Naive thymus-derived CD8-positive, alpha-beta T cell (primary cell): ENCODE measurements around the gene AUTS2. TPM values are rescaled to one million over a fixed set of nuclear protein-coding genes. Genes with fewer than 3 reads are reported as not detected.
A peak's percentile ranks its signal among the peaks of the same experiment; 100 is the strongest.

Experiments used
- ATAC-seq, 2 donors: fragments of 150-1000 bp; cut with Tn5 transposase in 1 of 2; sonication (Bioruptor Pico), chemical (Tn5 transposase) in 1 of 2; 1 replicate in 1 of 2; 2 replicates in 1 of 2; pipeline ENCODE4 v1.10.0; 2021; ENCODE audit warnings: mild to moderate bottlenecking in 2 of 2, moderate library complexity in 2 of 2
- POLR2A ChIA-PET: fragments of 350-600 bp; sonication (Branson Sonifier 250); formaldehyde crosslinking; loops from one replicate; lab custom pipeline; 2021; ENCODE audit warnings: antibody characterized with exemption; lab: Charles Lee
- DNase-seq, 10 donors: peaks; one replicate each; pipeline versions ENCODE4 v3.0.0 to v3.0.0-alpha.2; 2020 to 2022
- H3K27ac Mint-ChIP-seq, 10 donors: one replicate each; pipeline ENCODE4 v1.8.0; 2020 to 2022; ENCODE audit warnings: mild to moderate bottlenecking in 10 of 10, mixed read lengths in 10 of 10, moderate library complexity in 4 of 10, inconsistent platforms in 1 of 10
- H3K27me3 Mint-ChIP-seq, 5 donors: one replicate each; pipeline ENCODE4 v1.8.0; 2021 to 2022; ENCODE audit warnings: mixed read lengths in 5 of 5
- H3K36me3 Mint-ChIP-seq, 3 donors: one replicate each; pipeline ENCODE4 v1.8.0; 2020 to 2022; ENCODE audit warnings: mixed read lengths in 3 of 3, mild to moderate bottlenecking in 2 of 3, inconsistent platforms in 1 of 3
- H3K4me1 Mint-ChIP-seq, 4 donors: one replicate each; pipeline ENCODE4 v1.8.0; 2021 to 2022; ENCODE audit warnings: mixed read lengths in 4 of 4
- H3K4me3 Mint-ChIP-seq, 10 donors: one replicate each; pipeline ENCODE4 v1.8.0; 2020 to 2022; ENCODE audit warnings: mild to moderate bottlenecking in 10 of 10, mixed read lengths in 10 of 10, moderate library complexity in 6 of 10, inconsistent platforms in 1 of 10
- H3K9me3 Mint-ChIP-seq, 9 donors: one replicate each; pipeline ENCODE4 v1.8.0; 2020 to 2022; ENCODE audit warnings: mixed read lengths in 9 of 9, mild to moderate bottlenecking in 3 of 9, inconsistent platforms in 1 of 9, moderate library complexity in 1 of 9
- polyA plus RNA-seq, 3 donors: library from polyadenylated mRNA; unstranded; fragments of 300-500 nt; fragmentation: Illumina TruSeq; gene quantifications; one replicate each; pipeline ENCODE4 v1.2.3, GENCODE V29; 2021
- total RNA-seq, 8 experiments: library from RNA in 2 of 8; stranded (reverse) in 2 of 8; gene quantifications; one replicate each; pipeline ENCODE4 v1.2.3 and lab custom pipeline; 2021 to 2026

The AUTS2 gene
- total and polyA plus RNA-seq, 5 experiments from 2014 or later = 0.36 to 4.6 (median 3.0) TPM

DNA sequence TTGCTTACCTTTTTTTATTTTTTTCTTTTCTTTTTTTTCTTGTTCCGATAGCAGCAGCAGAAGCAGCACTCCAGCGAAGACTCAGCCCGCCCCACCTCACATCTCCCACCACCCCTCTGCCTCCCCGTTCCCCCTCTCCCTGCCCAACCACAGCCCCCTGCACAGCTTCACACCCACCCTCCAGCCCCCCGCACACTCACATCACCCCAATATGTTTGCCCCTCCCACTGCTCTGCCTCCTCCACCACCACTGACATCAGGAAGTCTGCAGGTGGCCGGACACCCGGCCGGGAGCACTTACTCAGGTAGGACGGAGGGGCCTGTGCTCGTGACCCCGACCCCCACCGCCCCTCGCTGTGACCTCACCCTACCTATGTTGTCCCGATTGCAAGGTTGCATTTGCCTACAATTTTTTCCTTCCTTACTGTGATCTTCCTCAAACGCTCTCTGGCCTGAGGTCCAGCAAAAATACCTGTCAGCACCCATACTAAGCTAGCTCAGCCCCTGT, 1166.5 kb downstream of the AUTS2 start:
- Mint-ChIP-seq H3K27ac (peak overlapping the region in 4 of 10 donors; percentile 16 to 76 (median 66)), H3K27me3 (no peaks in the 10 kb centered on the region), H3K4me1 (peaks cover 0 to 4% (median 1%) of the 10 kb centered on the region in 4 donors), H3K9me3 (no peaks in the 10 kb centered on the region), H3K36me3 (no peaks in the 10 kb centered on the region), H3K4me3 (peak overlapping the region in 7 of 10 donors; percentile 30 to 84 (median 64))
- POLR2A ChIA-PET = no interaction called here
- ATAC-seq = no peak
- no peak for DNase-seq

DNA sequence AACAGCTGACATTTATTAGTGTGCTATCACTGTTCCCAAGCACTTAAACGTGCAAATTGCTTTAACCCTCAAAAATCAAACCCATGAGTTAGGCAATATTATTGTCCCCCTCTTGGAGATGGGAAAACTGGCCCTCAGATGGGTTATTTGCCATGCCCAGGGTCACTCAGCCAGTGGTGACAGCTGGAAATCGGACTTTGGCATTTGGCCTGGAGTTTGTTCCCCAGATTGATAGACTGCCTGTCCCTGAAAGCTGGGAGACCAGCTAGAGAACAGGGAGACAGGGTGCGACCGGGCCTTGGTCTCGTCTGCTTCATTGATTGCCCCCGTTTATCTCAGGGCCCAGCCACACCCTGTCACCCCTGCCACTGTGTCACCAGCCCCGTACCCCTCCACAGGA, 1167.4 kb downstream of the AUTS2 start:
- Mint-ChIP-seq H3K4me1 (peaks cover 0 to 4% (median 1%) of the 10 kb centered on the region in 4 donors), H3K36me3 (no peaks in the 10 kb centered on the region), H3K27ac (no peak overlapping the region), H3K9me3 (no peaks in the 10 kb centered on the region), H3K27me3 (no peaks in the 10 kb centered on the region), H3K4me3 (no peak overlapping the region)
- ATAC-seq (no peak), DNase-seq (no peak)
- POLR2A ChIA-PET = no interaction called here

DNA sequence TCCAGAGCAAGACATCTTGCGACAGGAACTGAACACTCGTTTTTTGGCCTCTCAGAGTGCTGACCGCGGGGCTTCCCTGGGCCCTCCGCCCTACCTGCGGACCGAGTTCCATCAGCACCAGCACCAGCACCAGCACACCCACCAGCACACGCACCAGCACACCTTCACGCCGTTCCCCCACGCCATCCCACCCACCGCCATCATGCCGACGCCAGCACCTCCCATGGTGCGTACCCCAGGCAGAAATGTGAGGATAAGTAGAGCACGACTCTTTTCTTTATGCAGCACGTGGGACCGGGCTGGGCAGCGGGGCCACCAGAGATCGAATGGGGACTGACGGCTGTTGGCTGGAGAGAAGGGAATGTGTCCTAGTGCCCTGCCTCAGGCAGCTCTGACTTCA, 1167.8 kb downstream of the AUTS2 start:
- H3K4me3 Mint-ChIP-seq = peak overlapping the region in 1 of 10 donors; percentile 14
- POLR2A ChIA-PET = no interaction called here
- peaks cover 0 to 4% (median 1%) of the 10 kb centered on the region in 4 donors for H3K4me1 Mint-ChIP-seq
- no peak overlapping the region for H3K27ac Mint-ChIP-seq
- no peaks in the 10 kb centered on the region for H3K36me3 Mint-ChIP-seq
- H3K9me3 Mint-ChIP-seq = no peaks in the 10 kb centered on the region
- DNase-seq = no peak
- ATAC-seq = no peak
- H3K27me3 Mint-ChIP-seq = no peaks in the 10 kb centered on the region

DNA sequence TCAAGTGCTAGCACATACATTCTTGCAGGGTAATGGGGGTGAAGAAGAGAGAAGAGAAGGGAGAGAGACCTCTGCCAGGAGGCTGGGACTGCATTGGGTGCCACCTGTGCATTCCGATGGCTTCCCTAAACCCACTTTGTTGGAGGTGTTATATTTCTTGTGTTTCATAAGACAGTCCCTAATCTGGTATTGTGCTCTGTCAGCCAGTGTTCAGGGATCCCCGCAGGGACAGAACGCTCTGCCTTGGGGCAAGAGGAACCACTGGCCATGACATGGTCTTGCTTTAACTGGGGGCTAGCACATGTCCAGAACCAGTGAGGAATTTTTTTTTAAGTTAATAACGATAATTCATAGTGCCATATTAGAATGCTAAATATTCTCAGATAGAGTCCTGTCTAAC, 1168.4 kb downstream of the AUTS2 start:
- no peak for DNase-seq
- Mint-ChIP-seq H3K27me3 (no peaks in the 10 kb centered on the region), H3K9me3 (no peaks in the 10 kb centered on the region), H3K36me3 (no peaks in the 10 kb centered on the region), H3K27ac (no peak overlapping the region), H3K4me1 (peaks cover 0 to 4% (median 1%) of the 10 kb centered on the region in 4 donors), H3K4me3 (no peak overlapping the region)
- no peak for ATAC-seq
- POLR2A ChIA-PET = no interaction called here

DNA sequence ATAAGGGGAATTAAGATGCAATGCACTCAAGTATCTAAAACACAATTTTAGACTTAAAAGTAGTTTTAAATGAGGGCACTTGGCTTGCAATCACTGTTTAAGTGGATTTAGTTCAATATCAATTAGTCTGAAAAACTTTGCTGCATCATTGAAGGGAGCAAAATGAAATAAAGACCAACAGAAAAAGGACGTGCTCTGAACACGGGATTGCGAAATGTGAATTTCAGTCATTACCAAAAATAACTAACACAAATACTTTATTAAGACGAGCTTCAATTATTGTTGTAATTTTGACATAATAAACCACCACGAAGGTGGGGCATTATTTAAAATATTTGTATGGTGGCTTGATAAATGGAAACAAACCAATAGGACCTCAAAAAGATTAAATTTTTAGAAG, 1171.9 kb downstream of the AUTS2 start:
- Mint-ChIP-seq H3K4me1 (no peaks in the 10 kb centered on the region), H3K27me3 (no peaks in the 10 kb centered on the region), H3K36me3 (no peaks in the 10 kb centered on the region), H3K27ac (no peak overlapping the region), H3K9me3 (no peaks in the 10 kb centered on the region), H3K4me3 (no peak overlapping the region)
- POLR2A ChIA-PET = no interaction called here
- DNase-seq = no peak
- ATAC-seq = no peak

DNA sequence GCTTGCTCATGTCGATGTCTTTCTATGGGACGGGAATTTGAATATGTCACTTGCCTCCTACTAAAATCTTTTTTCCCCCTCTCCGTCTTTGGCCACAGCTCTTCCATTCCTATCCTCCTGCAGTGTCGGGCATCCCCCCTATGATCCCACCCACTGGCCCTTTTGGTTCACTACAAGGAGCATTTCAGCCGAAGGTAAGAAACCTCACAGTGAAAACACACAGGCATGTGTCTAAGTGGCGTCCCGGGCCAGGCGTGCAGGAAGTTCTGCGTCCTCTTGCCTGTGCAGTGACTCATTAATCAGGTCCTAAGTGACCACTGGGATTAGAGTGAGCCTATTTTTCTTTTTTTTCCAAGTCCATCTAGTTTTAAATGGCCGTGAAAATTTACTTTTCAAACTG, 1173.2 kb downstream of the AUTS2 start:
- H3K36me3 Mint-ChIP-seq = no peaks in the 10 kb centered on the region
- H3K4me1 Mint-ChIP-seq = no peaks in the 10 kb centered on the region
- POLR2A ChIA-PET = no interaction called here
- H3K27ac Mint-ChIP-seq = no peak overlapping the region
- DNase-seq = no peak
- peaks cover 0 to 9% (median 0%) of the 10 kb centered on the region in 5 donors for H3K27me3 Mint-ChIP-seq
- no peaks in the 10 kb centered on the region for H3K9me3 Mint-ChIP-seq
- H3K4me3 Mint-ChIP-seq = no peak overlapping the region
- ATAC-seq = no peak

DNA sequence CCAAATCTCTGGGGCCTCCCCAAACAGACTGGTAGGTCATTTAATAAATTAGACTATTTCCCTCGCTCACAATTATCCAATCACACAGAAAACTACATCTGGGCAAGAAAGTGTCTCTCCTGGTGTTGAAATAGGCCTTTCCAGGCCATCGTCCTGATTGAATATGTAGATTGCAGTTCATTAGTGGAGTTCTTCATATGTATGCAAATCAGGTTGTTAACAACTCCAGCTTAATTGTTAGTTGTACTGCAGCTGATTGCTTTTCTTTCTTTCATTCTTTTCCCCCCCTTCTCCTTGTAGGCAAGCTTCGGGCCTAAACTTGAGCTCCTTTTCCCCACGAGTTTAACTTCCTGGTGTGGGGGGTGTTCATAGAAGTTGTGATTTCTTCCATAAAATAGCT, 1174.6 kb downstream of the AUTS2 start:
- DNase-seq (no peak), ATAC-seq (no peak)
- H3K4me1 Mint-ChIP-seq = peaks cover 0 to 5% (median under 1%) of the 10 kb centered on the region in 4 donors
- POLR2A ChIA-PET = no interaction called here
- H3K9me3 Mint-ChIP-seq = no peaks in the 10 kb centered on the region
- H3K27me3 Mint-ChIP-seq = peaks cover 0 to 10% (median 2%) of the 10 kb centered on the region in 5 donors
- H3K4me3 Mint-ChIP-seq = no peak overlapping the region
- H3K27ac Mint-ChIP-seq = no peak overlapping the region
- no peaks in the 10 kb centered on the region for H3K36me3 Mint-ChIP-seq

DNA sequence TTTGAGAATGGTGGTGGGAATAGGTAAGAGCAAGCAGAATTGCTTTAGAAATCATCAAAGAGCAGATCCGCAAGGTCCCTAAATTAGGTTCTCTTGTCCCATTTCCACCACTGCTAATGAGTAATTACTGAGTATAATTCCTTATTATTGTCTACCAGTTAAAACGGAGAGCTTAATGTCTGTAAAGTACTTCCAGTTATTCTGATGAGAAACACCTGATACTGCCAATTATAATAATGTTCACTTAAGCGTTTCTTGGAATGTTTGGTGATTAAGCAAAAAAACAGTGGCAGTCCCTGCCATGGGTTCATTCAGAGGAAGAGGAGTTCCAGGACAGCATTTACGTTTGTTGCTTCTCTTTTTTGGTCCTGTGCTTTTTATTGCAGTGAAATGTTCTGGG, 1175.1 kb downstream of the AUTS2 start:
- POLR2A ChIA-PET = no interaction called here
- Mint-ChIP-seq H3K27me3 (peaks cover 0 to 10% (median 2%) of the 10 kb centered on the region in 5 donors), H3K4me3 (no peak overlapping the region), H3K36me3 (no peaks in the 10 kb centered on the region), H3K27ac (no peak overlapping the region), H3K4me1 (peaks cover 0 to 6% (median 3%) of the 10 kb centered on the region in 4 donors), H3K9me3 (no peaks in the 10 kb centered on the region)
- no peak for DNase-seq
- no peak for ATAC-seq

DNA sequence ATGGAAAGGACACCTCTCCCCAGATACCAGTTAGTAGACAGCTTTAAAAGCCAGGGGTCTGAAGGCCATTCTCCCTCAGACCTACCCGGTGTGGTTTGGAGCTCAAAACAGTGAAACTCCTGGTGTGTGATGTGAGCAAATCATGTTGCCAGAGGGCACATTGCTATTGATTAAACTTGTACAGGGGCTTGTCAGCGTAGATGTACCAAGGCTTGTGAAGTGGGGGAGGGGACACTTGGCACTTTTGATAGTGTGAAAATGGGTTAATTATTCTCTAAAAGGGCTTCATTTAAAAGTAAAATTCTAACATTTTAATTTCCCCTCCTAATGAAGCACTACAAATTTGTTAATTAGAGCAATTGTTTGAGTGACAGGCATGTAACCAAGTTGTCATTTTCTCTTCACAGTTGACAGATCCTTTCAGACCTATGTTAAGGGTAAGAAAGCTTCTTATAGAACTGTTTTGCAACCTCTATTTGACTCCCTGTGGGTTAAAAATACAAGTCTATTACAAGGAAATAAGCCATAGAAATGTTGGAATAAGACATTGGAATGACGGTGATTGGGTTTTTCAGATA, 1176.8 kb downstream of the AUTS2 start:
- Mint-ChIP-seq H3K4me1 (peaks cover 2 to 16% (median 6%) of the 10 kb centered on the region in 4 donors), H3K9me3 (no peaks in the 10 kb centered on the region), H3K4me3 (no peak overlapping the region), H3K27ac (peak overlapping the region in 1 of 10 donors; percentile 56), H3K36me3 (no peaks in the 10 kb centered on the region), H3K27me3 (peaks cover 0 to 18% (median 2%) of the 10 kb centered on the region in 5 donors)
- POLR2A ChIA-PET = no interaction called here
- DNase-seq (no peak), ATAC-seq (no peak)

DNA sequence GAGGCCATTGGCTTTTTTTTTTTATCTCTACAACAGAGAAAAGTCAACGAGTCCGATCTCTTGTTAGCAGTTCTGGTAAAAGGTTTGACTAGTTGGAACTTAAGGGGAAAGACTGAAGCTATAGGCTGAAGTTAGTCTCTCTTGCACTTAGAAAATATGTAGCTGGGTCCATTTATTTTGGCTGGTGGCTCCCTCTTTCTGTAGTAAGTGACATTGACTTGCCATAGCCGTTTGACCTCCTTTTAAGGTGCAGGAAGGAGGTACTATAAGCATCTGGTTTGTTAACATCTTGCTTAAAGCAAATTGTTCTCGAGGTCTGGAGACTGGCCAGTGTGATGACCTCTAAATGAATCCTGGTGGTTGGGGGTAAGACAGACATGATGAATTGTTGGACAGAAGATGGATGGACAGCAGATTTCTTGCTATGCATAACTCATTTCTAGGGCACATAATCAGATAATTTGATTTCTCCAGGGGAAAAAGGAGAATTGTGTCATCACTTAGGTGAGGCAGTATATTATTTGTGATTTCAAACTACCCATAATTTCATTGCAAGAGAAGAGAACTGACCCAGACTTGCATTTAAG, 1177.4 kb downstream of the AUTS2 start:
- no peak overlapping the region for H3K4me3 Mint-ChIP-seq
- H3K27me3 Mint-ChIP-seq = peaks cover 0 to 18% (median 2%) of the 10 kb centered on the region in 5 donors
- H3K4me1 Mint-ChIP-seq = peaks cover 2 to 16% (median 6%) of the 10 kb centered on the region in 4 donors
- no peak for ATAC-seq
- POLR2A ChIA-PET = no interaction called here
- DNase-seq = no peak
- no peak overlapping the region for H3K27ac Mint-ChIP-seq
- no peaks in the 10 kb centered on the region for H3K9me3 Mint-ChIP-seq
- no peaks in the 10 kb centered on the region for H3K36me3 Mint-ChIP-seq

DNA sequence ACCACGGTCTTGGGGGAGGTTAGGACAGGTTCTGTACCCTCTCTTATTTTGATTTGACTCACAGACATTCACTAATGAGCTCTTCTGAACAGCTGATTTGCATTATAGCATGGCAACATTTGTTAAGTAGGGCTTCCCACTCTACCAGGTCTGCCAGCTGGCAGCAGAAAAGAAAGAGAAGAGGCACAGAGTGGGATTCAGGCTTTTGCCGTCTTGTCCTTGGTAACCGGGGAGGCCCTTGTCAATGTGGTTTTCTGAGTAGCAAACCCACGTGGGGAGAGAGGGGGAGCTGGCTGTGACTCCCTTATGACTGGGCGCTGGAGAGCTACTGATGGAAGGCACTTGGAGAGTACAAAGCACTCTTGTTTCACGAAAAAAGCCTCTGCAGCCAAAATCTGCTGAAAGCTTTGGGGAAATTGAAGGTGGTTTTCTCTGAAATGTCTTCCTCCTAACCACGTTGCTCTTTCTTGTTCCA, 1178.4 kb downstream of the AUTS2 start:
- no peak overlapping the region for H3K4me3 Mint-ChIP-seq
- no peak overlapping the region for H3K27ac Mint-ChIP-seq
- H3K27me3 Mint-ChIP-seq = peaks cover 0 to 18% (median 2%) of the 10 kb centered on the region in 5 donors
- peaks cover 2 to 16% (median 6%) of the 10 kb centered on the region in 4 donors for H3K4me1 Mint-ChIP-seq
- ATAC-seq (no peak), DNase-seq (no peak)
- H3K9me3 Mint-ChIP-seq = no peaks in the 10 kb centered on the region
- H3K36me3 Mint-ChIP-seq = no peaks in the 10 kb centered on the region
- POLR2A ChIA-PET = no interaction called here

DNA sequence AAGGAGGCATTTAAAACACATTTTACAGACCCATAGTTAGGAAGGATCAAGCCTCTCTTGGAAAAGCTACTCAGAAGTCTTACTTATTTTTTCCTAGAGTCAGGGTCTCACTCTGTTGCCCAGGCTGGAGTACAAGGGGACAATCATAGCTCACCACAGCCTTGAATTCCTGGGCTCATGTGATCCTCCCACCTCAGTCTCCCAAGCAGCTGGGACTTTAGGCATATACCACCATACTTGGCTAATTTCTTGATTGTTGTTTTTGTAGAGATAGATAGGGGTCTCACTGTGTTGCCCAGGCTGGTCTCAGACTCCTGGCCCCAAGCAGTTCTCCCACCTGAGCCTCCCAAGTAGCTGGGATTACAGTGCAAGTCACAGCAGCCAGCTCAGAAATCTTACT, 1179.0 kb downstream of the AUTS2 start:
- Mint-ChIP-seq H3K9me3 (no peaks in the 10 kb centered on the region), H3K27ac (no peak overlapping the region), H3K4me3 (no peak overlapping the region), H3K4me1 (peaks cover 2 to 16% (median 6%) of the 10 kb centered on the region in 4 donors), H3K27me3 (peaks cover 0 to 22% (median 2%) of the 10 kb centered on the region in 5 donors), H3K36me3 (no peaks in the 10 kb centered on the region)
- DNase-seq = no peak
- POLR2A ChIA-PET = no interaction called here
- ATAC-seq = no peak

DNA sequence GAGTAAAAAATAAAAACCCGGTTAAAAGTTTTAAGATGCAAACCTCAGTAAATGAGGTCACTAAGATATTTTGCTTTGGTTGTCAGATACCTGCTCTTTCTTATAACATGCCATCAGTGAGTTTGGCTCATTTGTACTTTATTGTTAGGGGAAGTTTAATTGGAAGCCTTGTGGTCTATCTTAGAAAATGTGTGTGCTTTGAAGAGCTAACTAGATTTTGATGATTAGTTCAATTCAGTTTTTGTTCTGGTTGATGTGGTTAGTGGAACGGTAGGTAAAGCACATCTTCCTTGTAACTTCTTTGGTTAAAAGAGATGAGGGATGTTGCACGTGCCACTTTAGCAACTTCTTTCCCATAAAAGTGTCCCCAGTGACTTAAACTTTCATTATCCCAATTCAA, 1180.3 kb downstream of the AUTS2 start:
- no peak for DNase-seq

More for the DNA sequence above, 1180.3 kb downstream of the AUTS2 start:
- Mint-ChIP-seq H3K27ac (no peak overlapping the region), H3K4me3 (peak overlapping the region in 1 of 10 donors; percentile 2), H3K36me3 (no peaks in the 10 kb centered on the region), H3K4me1 (peaks cover 2 to 16% (median 6%) of the 10 kb centered on the region in 4 donors), H3K27me3 (peaks cover 0 to 23% (median 2%) of the 10 kb centered on the region in 5 donors), H3K9me3 (no peaks in the 10 kb centered on the region)
- POLR2A ChIA-PET = no interaction called here
- no peak for ATAC-seq
